WTC11 (cell line): ENCODE data around the gene FOXP1. TPM values are rescaled to one million over a fixed set of nuclear protein-coding genes. Genes with fewer than 3 reads are reported as not detected.

Source experiments
- ATAC-seq: fragments of 200-7000 bp; cut with Tn5 transposase; 2 replicates; pipeline ENCODE4 v1.10.0; 2021; ENCODE audit warnings: mild to moderate bottlenecking, moderate library complexity
- CTCF ChIA-PET: fragments of 300-600 bp; sonication (Branson Sonifier 250); formaldehyde crosslinking; loops from one replicate; lab custom pipeline; 2021; ENCODE audit warnings: antibody characterized with exemption; lab: Charles Lee
- POLR2A ChIA-PET: fragments of 350-600 bp; sonication (Branson Sonifier 250); formaldehyde crosslinking; loops from one replicate; lab custom pipeline; 2021; ENCODE audit warnings: antibody characterized with exemption; lab: Charles Lee
- DNase-seq: peaks from one replicate; pipeline ENCODE4 v3.0.0; 2021; ENCODE audit warnings: low spot score
- H3K27ac Mint-ChIP-seq: 2 replicates; pipeline ENCODE4 v1.8.0; 2021; ENCODE audit warnings: mixed read lengths
- H3K27me3 Mint-ChIP-seq: 2 replicates; pipeline ENCODE4 v1.8.0; 2021; ENCODE audit warnings: low read depth, mild to moderate bottlenecking, moderate library complexity, mixed read lengths
- H3K36me3 Mint-ChIP-seq: 2 replicates; pipeline ENCODE4 v1.8.0; 2021; ENCODE audit warnings: mixed read lengths
- H3K4me1 Mint-ChIP-seq: 2 replicates; pipeline ENCODE4 v1.8.0; 2022; ENCODE audit warnings: mixed read lengths
- H3K4me3 Mint-ChIP-seq: 2 replicates; pipeline ENCODE4 v1.8.0; 2021; ENCODE audit warnings: mild to moderate bottlenecking, moderate library complexity, mixed read lengths
- H3K9me3 Mint-ChIP-seq: 2 replicates; pipeline ENCODE4 v1.8.0; 2021; ENCODE audit warnings: mixed read lengths
- AFF4 ChIP-seq: sonication (generic); formaldehyde crosslinking; IDR thresholded peaks from 2 replicates; pipeline ENCODE4 v1.8.1; 2023; ENCODE audit warnings: mild to moderate bottlenecking, missing genetic modification reagents, borderline replicate concordance
- ATF3 ChIP-seq: sonication (generic); formaldehyde crosslinking; conservative IDR thresholded peaks from 2 replicates; pipeline ENCODE4 v1.8.1; 2022; ENCODE audit warnings: mild to moderate bottlenecking, missing genetic modification reagents
- E2F4 ChIP-seq: sonication (generic); formaldehyde crosslinking; IDR thresholded peaks from 2 replicates; pipeline ENCODE4 v1.8.1; 2022; ENCODE audit warnings: low read depth, mild to moderate bottlenecking, moderate library complexity, missing genetic modification reagents, borderline replicate concordance
- ETV6 ChIP-seq: sonication (generic); formaldehyde crosslinking; IDR thresholded peaks from 2 replicates; pipeline ENCODE4 v1.8.1; 2022; ENCODE audit warnings: mild to moderate bottlenecking, missing genetic modification reagents
- HMGXB4 ChIP-seq: sonication (generic); formaldehyde crosslinking; IDR thresholded peaks from 2 replicates; pipeline ENCODE4 v1.8.1; 2023; ENCODE audit warnings: mild to moderate bottlenecking, moderate library complexity, missing genetic modification reagents
- IRF2 ChIP-seq: sonication (generic); formaldehyde crosslinking; IDR thresholded peaks from 2 replicates; pipeline ENCODE4 v1.8.0; 2022; ENCODE audit warnings: low read depth, missing genetic modification reagents, borderline replicate concordance
- NFE2L1 ChIP-seq: sonication (generic); formaldehyde crosslinking; IDR thresholded peaks from 2 replicates; pipeline ENCODE4 v1.8.1; 2023; ENCODE audit warnings: missing genetic modification reagents
- PRDM15 ChIP-seq: sonication (generic); formaldehyde crosslinking; IDR thresholded peaks from 2 replicates; pipeline ENCODE4 v1.8.0; 2022; ENCODE audit warnings: missing genetic modification reagents
- TP53 ChIP-seq: sonication (generic); formaldehyde crosslinking; IDR thresholded peaks from 2 replicates; pipeline ENCODE4 v1.8.1; 2023; ENCODE audit warnings: mild to moderate bottlenecking, missing genetic modification reagents
- ZBTB21 ChIP-seq: sonication (generic); formaldehyde crosslinking; IDR thresholded peaks from 2 replicates; pipeline ENCODE4 v1.8.1; 2023; ENCODE audit warnings: mild to moderate bottlenecking, missing genetic modification reagents, borderline replicate concordance
- ZNF317 ChIP-seq: sonication (generic); formaldehyde crosslinking; IDR thresholded peaks from 2 replicates; pipeline ENCODE4 v1.8.1; 2023; ENCODE audit warnings: low read depth, mild to moderate bottlenecking, moderate library complexity, missing genetic modification reagents, borderline replicate concordance
- ZNF423 ChIP-seq: fragments of 250-450 bp; sonication (Bioruptor Pico); IDR thresholded peaks from 2 replicates; pipeline ENCODE4 v2.1.2; 2022; ENCODE audit warnings: mild to moderate bottlenecking, moderate library complexity
- ZNF671 ChIP-seq: fragments of 250-450 bp; sonication (Bioruptor Pico); IDR thresholded peaks from 2 replicates; pipeline ENCODE4 v1.8.0; 2021; ENCODE audit warnings: mild to moderate bottlenecking
- total RNA-seq: library from RNA; stranded (reverse); gene quantifications from 3 replicates; pipeline ENCODE4 v1.2.3, GENCODE V29; 2021

The FOXP1 gene
- total RNA-seq, 1 experiment from 2014 or later: 25.8 TPM

GRCh38 chr3:71160785-71161546, 422.6 kb downstream of the FOXP1 start:
- peaks cover 53% of the 10 kb centered on the region for H3K4me1 Mint-ChIP-seq
- no peaks in the 10 kb centered on the region for H3K27me3 Mint-ChIP-seq
- H3K27ac Mint-ChIP-seq: no peak overlapping the region
- ChIA-PET CTCF (interaction anchor here (1.2 kb wide), 1 partner anchor 9 kb away, joined by 5 read pairs; no protein-coding TSS in a partner anchor), POLR2A (no interaction called here)
- DNase-seq (no peak), ATAC-seq (no peak)
- peaks cover 14% of the 10 kb centered on the region for H3K9me3 Mint-ChIP-seq
- H3K4me3 Mint-ChIP-seq: no peak overlapping the region
- peaks cover 11% of the 10 kb centered on the region for H3K36me3 Mint-ChIP-seq
- TF ChIP-seq ZNF671 (CRISPR knock-in tag): no peak
- no peak for TF ChIP-seq ATF3 (CRISPR knock-in tag)
- no peak for TF ChIP-seq E2F4
- no peak for TF ChIP-seq ZNF317
- TF ChIP-seq HMGXB4 (CRISPR knock-in tag): no peak
- no peak for TF ChIP-seq PRDM15 (CRISPR knock-in tag)
- TF ChIP-seq IRF2 (CRISPR knock-in tag): no peak
- no peak for TF ChIP-seq ZBTB21 (CRISPR knock-in tag)
- no peak for TF ChIP-seq TP53
- no peak for TF ChIP-seq NFE2L1 (CRISPR knock-in tag)

- TF ChIP-seq ZNF423 (CRISPR knock-in tag): no peak
- CTCF ChIA-PET: no interaction called here
- no peaks in the 10 kb centered on the region for H3K27me3 Mint-ChIP-seq
- POLR2A ChIA-PET: interaction anchor here (0.6 kb wide), 1 partner anchor 782 kb away, joined by 3 read pairs; no protein-coding TSS in a partner anchor
- ATAC-seq (peak; percentile 11), DNase-seq (no peak)
- H3K36me3 Mint-ChIP-seq: peaks cover 6% of the 10 kb centered on the region
- H3K27ac Mint-ChIP-seq: peak overlapping the region; percentile 84
- peaks cover 72% of the 10 kb centered on the region for H3K4me1 Mint-ChIP-seq
- no peak overlapping the region for H3K4me3 Mint-ChIP-seq
- H3K9me3 Mint-ChIP-seq: peaks cover 6% of the 10 kb centered on the region
Observed at GRCh38 chr3:71156062-71156665, 427.4 kb downstream of the FOXP1 start.

GRCh38 chr3:71154846-71155245, 428.7 kb downstream of the FOXP1 start:
- Mint-ChIP-seq H3K9me3 (no peaks in the 10 kb centered on the region), H3K27me3 (no peaks in the 10 kb centered on the region), H3K4me1 (peaks cover 82% of the 10 kb centered on the region), H3K36me3 (no peaks in the 10 kb centered on the region), H3K4me3 (no peak overlapping the region)
- ATAC-seq (no peak), DNase-seq (no peak)
- ChIA-PET CTCF (no interaction called here), POLR2A (no interaction called here)
- TF ChIP-seq AFF4 (CRISPR knock-in tag) (no peak), ETV6 (CRISPR knock-in tag) (no peak)
- TF ChIP-seq, all 79 proteins: peak for 0
- H3K27ac Mint-ChIP-seq: no peak overlapping the region
